NK-92 (cell line): Measurements from ENCODE around the gene HOXD9.

Source experiments
- DNase-seq: peaks from one replicate; lab custom pipeline; 2025; ENCODE audit not compliant: unreplicated experiment; lab: John Stamatoyannopoulos, UW

The HOXD9 gene

GRCh38 chr2:176164611-176165369, 42.3 kb downstream of the HOXD9 start:
- no peak for DNase-seq

- no peak for DNase-seq
These were observed 43.0 kb downstream of the HOXD9 start for GRCh38 chr2:176165370-176166050.

- DNase-seq: no peak
These were observed 43.8 kb downstream of the HOXD9 start for GRCh38 chr2:176166272-176166671.

- no peak for DNase-seq
These were observed 44.9 kb downstream of the HOXD9 start for GRCh38 chr2:176167398-176167797.

GRCh38 chr2:176169181-176169580, 46.7 kb downstream of the HOXD9 start:
- no peak for DNase-seq

GRCh38 chr2:176169711-176170110, 47.2 kb downstream of the HOXD9 start:
- no peak for DNase-seq

GRCh38 chr2:176170602-176171305, 48.2 kb downstream of the HOXD9 start:
- no peak for DNase-seq

- DNase-seq: no peak
These were observed 49.0 kb downstream of the HOXD9 start for GRCh38 chr2:176171351-176172006.

- DNase-seq: no peak
These were observed 49.7 kb downstream of the HOXD9 start for GRCh38 chr2:176172007-176172894.

- no peak for DNase-seq
These were observed 50.5 kb downstream of the HOXD9 start for GRCh38 chr2:176172895-176173566.

- DNase-seq: no peak
These were observed 51.3 kb downstream of the HOXD9 start for GRCh38 chr2:176173567-176174381.

GRCh38 chr2:176174382-176174823, 51.9 kb downstream of the HOXD9 start:
- no peak for DNase-seq
